Aortic smooth muscle cell (primary cell): ENCODE measurements around the gene SLC11A2. TPM values are rescaled to one million over a fixed set of nuclear protein-coding genes. Genes with fewer than 3 reads are reported as not detected.

Experiments used
- total RNA-seq: library from RNA; depleted of rRNA; stranded (reverse); fragments of >200 nt; gene quantifications from 2 replicates; pipeline ENCODE4 v1.2.3, GENCODE V29; 2014

SLC11A2 gene
- total RNA-seq = 67.7 and 72.4 TPM in 2 replicates

GRCh38 chr12:51025836-51026638 is at the start of gene SLC11A2:
TSS of gene SLC11A2 (minus strand) at chr12:51026384. CDS start at chr12:51010728, 15,656 bp downstream.

GRCh38 chr12:51047655-51048540 is 21.7 kb upstream of the SLC11A2 start, which contains the start of gene LETMD1:
TSS of gene LETMD1 (plus strand) at chr12:51048327. CDS start at chr12:51048357, 30 bp downstream.

DNA sequence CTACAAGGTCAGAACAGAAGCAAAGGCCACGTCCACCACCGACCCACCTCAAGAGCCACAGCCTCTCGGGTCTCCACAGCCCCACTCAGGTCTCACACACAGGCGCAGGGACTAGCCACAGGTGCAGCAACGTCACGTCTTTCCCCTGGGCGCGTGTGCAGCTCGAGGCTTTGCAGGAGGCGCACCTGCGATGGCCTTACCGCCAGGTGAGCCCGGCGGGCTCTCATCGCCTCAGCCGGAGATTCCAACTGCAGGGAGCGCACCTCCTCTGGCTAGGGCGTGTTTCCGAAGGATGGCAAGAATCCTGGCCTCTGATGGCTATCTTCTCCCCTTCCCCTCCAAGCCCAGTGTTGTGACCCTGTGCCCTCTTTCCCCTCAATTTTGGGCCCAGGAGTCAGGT is 73.7 kb downstream of the SLC11A2 start, which contains the start of gene HIGD1C:
Gene HIGD1C, plus strand, starts transcription at position 35 of the 400 bp plus-strand sequence. CDS start 1,455 bp downstream, outside the sequence.

Other genes with a start within 250 kb of the SLC11A2 start
- not detected in 2 replicates for gene TMPRSS12, start 183.5 kb downstream of the SLC11A2 start, total RNA-seq
- gene HIGD1C, start 73.8 kb downstream of the SLC11A2 start, total RNA-seq = not detected in 2 replicates
- 39.9 and 43.4 TPM in 2 replicates for gene LETMD1, start 21.9 kb upstream of the SLC11A2 start, total RNA-seq
- gene CSRNP2, start 57.2 kb upstream of the SLC11A2 start, total RNA-seq = 14.4 TPM in 2 replicates
- gene TFCP2, start 146.8 kb upstream of the SLC11A2 start, total RNA-seq = 8.7 and 9.5 TPM in 2 replicates
- 1.3 and 2.2 TPM in 2 replicates for gene POU6F1, start 191.7 kb upstream of the SLC11A2 start, total RNA-seq
- 54.7 and 72.1 TPM in 2 replicates for gene DAZAP2, start 212.4 kb upstream of the SLC11A2 start, total RNA-seq
- 12.3 and 14.0 TPM in 2 replicates for gene SMAGP, start 244.0 kb upstream of the SLC11A2 start, total RNA-seq